GM19351 (cell line): Measurements from ENCODE around the gene RPTOR.
"Not testable (repeated sequence)": the region's sequence is repeated elsewhere in the genome, so short reads cannot be mapped to it uniquely, and the experiment has no call there.

ENCODE experiments used
- ATAC-seq: cut with Tn5 transposase; IDR thresholded peaks from one replicate; pipeline ENCODE4 v1.9.1; 2021; ENCODE audit warnings: mild to moderate bottlenecking, moderate library complexity; ENCODE audit not compliant: unreplicated experiment

Gene RPTOR

GRCh38 chr17:80612997-80613731, 68.5 kb downstream of the RPTOR start:
- no peak for ATAC-seq

GRCh38 chr17:80613732-80614071, 69.1 kb downstream of the RPTOR start:
- no peak for ATAC-seq

DNA sequence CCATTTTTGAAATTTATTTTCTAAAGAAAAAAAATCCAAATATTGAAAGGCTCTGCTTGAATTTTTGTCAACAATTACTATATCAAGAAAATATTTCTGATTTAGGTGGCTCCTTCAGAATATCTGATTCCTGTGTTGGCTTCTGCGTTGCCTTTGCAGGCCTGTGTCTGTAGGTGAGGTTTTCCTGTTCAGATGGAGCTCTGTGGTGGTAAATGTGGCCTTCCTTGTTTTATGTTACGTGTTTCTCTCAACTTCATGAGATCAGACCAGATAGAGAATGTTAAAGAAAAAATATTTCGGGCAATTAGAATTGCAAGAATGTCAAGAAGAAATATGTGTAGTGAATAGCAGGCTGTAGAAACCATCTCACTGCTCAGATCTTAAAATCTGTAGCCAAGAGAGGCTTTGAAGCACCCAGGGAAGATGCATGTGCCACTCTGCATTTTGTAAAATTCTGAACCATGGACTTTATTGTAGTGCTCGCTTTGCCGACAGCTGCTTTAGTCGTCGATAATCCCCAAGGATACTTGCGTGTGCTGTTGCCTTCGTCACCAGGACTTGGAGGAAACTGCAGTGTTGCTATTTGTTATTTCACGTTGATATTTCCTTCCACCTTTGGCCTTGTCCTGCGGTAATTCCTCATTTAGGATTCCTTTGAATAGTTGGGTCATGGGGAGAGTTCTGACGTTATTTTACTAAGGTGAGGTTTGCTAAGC, 69.9 kb downstream of the RPTOR start:
- ATAC-seq = no peak

DNA sequence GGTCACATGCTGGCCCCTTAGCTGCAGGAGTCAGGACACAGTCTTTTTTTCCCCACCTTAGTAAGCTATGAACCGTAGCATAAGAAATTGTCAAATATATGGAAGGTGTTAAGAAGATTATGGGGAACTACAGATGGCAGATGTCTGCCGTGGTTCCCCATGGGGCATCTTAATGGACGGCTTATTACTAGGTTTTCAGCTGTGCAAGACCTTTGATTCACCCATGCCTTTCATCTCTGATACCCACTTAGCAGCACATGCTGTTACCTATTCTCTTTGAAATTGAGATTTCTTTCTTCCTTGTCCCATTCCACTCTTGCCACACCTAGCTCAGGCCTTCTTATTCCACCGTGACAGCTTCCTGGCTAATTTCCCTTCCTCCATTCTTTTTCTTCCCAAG, 70.7 kb downstream of the RPTOR start:
- no peak for ATAC-seq

GRCh38 chr17:80616705-80617104, 72.1 kb downstream of the RPTOR start:
- ATAC-seq = no peak

DNA sequence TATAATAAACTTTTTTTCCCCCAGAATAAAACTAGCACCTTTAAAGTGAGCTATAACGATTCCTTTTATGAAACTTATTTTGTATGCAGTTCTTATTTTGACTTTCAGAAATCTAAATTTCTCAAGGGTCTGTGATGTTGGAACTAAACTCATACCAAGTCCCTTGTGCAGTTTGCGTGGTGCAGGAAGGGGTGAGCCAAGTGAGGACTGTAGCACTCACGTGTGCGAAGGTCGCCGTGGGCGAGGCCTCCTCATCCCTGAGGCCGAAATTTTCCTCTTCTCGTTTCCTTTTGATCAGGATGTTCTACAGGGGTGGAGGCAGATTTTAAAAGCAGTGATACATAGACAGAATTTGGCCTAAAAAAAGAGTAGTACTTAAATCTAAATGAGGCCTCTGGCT, 73.7 kb downstream of the RPTOR start:
- no peak for ATAC-seq

DNA sequence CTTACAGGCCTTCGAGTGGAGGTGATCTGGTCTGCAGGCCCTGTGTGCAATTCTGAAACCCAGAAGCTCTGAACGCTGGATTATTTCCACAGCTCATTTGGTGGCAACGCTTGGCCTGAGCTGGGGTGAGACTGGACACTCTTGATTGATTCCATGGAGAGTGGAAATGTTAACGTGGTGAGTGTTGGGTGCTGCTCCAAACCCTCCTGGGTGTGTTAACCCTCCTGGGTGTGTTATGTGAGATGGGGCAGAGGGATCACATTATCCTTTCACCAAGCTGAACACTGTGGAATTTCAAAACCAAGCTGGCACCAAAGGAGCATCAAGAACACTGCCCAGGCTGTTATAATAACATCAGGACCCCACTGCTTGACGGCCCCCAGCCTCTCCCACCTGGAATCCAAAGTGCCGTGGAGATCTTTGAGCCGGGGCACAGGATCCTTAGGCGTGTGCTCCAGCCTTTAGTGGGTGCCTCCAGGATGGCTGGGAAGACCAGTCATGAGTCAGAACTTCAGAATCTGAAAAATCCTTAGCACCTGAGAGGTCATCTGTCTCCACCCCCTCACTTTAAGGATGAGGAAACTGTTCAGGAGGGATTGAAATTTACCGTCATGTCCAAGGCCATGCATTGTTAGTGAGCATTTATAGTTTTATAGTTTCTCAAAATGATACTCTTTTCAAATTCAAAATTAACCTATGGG, 75.0 kb downstream of the RPTOR start:
- ATAC-seq = no peak

DNA sequence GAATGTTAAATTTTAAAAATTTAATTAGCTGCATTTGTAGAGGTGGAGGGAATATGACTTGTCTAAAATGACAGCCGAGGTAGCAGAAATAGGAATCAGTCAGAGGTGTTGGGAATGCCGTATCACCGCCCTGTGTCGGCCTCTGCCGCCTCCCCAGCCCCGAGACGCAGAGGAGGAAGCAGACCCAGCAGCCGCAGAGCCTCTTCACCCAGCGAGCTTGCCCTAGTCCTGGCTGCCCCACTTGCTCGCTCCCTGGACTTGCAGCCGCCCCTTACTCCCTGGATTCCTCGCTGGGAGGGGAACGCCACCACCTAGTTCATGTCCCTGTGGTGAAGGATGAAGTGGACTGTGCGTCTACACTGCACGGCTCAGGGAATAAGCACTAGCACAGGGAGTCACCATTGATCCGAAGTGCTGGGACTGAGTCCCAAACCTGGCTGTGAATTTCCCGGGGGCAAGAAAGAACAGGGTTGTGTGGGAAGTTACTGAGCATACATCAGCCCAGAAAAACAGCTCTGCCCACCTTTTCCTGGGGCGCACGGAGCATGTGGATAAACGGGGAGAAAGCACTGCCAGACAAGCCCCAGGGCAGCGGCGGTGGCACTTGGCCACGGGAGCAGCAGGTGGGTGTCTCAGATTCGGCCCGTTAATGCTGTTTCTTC, 76.8 kb downstream of the RPTOR start:
- ATAC-seq = no peak

DNA sequence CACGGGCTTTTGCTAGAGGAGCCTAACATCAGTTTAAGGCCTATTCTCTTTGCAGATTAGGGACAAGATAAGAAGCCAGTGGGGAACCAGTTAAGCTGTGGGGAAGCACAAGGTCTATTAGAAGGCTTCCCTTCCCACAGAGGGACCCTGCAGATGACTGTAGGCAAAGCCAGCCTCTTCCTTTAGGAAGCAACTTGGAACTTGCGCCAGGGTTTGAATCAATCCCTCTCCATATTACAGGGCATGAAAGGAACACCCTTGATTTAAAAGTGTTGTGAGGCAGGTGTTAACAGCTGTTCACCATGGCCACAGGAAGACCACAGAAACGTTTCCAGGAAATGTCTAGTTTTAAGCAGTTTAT, 77.3 kb downstream of the RPTOR start:
- ATAC-seq = no peak

DNA sequence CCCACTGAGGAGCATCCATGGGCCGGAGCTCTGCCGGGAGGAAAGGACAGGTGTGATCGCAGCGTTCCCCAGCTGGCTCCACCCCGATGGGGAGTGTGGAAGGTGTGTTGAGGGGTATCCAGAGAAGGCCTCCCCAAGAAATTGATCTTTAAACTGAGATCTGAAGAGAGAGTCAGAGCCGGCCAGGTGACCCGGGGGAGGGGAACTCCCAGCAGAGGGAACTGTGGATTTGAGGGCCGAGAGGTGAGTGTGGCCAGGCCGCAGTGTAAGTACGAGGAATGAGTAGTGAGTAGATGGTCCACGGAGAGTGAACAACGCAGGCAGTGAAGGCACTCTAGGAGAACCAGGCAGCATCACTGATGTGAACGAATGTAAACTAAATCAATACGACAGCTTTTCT, 80.2 kb downstream of the RPTOR start:
- no peak for ATAC-seq

GRCh38 chr17:80625627-80626026, 81.0 kb downstream of the RPTOR start:
- no peak for ATAC-seq

GRCh38 chr17:80628881-80629280, 84.2 kb downstream of the RPTOR start:
- not testable (repeated sequence) for ATAC-seq

GRCh38 chr17:80629298-80630028, 84.8 kb downstream of the RPTOR start:
- ATAC-seq = no peak

GRCh38 chr17:80630560-80631120, 86.0 kb downstream of the RPTOR start:
- no peak for ATAC-seq

- no peak for ATAC-seq
These were observed 86.8 kb downstream of the RPTOR start for GRCh38 chr17:80631142-80632045.

GRCh38 chr17:80632046-80632581, 87.5 kb downstream of the RPTOR start:
- ATAC-seq = no peak

DNA sequence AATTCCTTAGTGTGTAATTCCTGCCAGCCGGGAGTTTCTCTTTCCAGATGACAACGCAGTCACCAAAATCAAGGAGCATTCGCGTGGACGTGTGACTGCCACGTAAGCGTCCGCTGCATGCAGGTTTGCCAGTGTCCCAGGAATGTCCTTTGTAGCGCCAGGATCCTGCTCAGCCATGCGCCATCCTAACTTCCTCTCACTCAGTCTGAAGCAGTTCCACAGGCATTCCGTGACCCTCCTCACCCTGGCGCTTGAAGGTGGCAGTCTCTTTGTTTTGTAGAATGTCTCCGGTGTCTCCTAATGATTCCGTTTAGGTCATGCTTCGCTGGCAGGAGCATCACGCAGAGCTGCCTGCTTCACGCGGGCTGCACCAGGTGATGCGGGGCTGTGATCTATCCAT, 88.6 kb downstream of the RPTOR start:
- no peak for ATAC-seq

- ATAC-seq = no peak
These were observed 89.4 kb downstream of the RPTOR start for GRCh38 chr17:80633994-80634566.
